ENCODE results near the gene CALHM2. TPM values are rescaled to one million over a fixed set of nuclear protein-coding genes. Genes with fewer than 3 reads are reported as not detected.

Gene CALHM2
- total RNA-seq, 1 donor from 2014 or later: not detected

- Mint-ChIP-seq H3K9me3 (no peaks in the 10 kb centered on the region), H3K4me3 (no peak overlapping the region), H3K36me3 (ENCODE audit: low read depth) (peaks cover 10% of the 10 kb centered on the region), H3K4me1 (no peaks in the 10 kb centered on the region), H3K27me3 (ENCODE audit: low read depth) (no peaks in the 10 kb centered on the region), H3K27ac (ENCODE audit: unreplicated experiment) (no peak overlapping the region)
- no peak for TF ChIP-seq CTCF (conservative IDR thresholded peaks at IDR 0.05)
- no peak for DNase-seq (ENCODE audit: low read depth, low spot score)
Measured at GRCh38 chr10:103431902-103432301, 20.3 kb downstream of the CALHM2 start.

DNA sequence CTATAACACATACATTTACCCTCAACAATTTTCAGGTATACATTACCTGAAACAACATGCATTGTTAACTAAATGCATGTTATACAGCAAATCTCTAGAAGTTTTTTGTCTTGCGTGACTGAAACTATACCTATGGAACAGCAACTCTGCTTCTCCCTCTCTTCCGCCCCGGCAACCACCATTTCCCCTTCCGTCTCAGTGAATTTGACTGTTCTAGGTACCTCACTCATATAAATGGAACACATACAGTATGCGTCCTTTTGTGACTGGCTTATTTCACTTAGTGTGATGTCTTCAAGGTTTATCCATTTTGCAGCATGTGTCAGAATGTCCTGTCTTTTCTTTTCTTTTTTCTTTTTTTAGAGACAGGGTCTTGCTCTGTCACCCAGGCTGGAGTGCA is 22.5 kb downstream of the CALHM2 start:
- Mint-ChIP-seq H3K4me1 (no peaks in the 10 kb centered on the region), H3K27me3 (ENCODE audit: low read depth) (no peaks in the 10 kb centered on the region), H3K9me3 (no peaks in the 10 kb centered on the region), H3K36me3 (ENCODE audit: low read depth) (peaks cover 11% of the 10 kb centered on the region), H3K27ac (ENCODE audit: unreplicated experiment) (no peak overlapping the region), H3K4me3 (no peak overlapping the region)
- TF ChIP-seq CTCF (conservative IDR thresholded peaks at IDR 0.05): no peak
- DNase-seq (ENCODE audit: low read depth, low spot score): no peak

- no peak overlapping the region for H3K4me3 Mint-ChIP-seq
- no peaks in the 10 kb centered on the region for H3K9me3 Mint-ChIP-seq
- H3K36me3 Mint-ChIP-seq (ENCODE audit: low read depth): peaks cover 15% of the 10 kb centered on the region
- no peak for DNase-seq (ENCODE audit: low read depth, low spot score)
- H3K4me1 Mint-ChIP-seq: no peaks in the 10 kb centered on the region
- TF ChIP-seq CTCF (conservative IDR thresholded peaks at IDR 0.05): no peak
- H3K27me3 Mint-ChIP-seq (ENCODE audit: low read depth): no peaks in the 10 kb centered on the region
- no peak overlapping the region for H3K27ac Mint-ChIP-seq (ENCODE audit: unreplicated experiment)
Measured at GRCh38 chr10:103428989-103429643, 23.1 kb downstream of the CALHM2 start.

DNA sequence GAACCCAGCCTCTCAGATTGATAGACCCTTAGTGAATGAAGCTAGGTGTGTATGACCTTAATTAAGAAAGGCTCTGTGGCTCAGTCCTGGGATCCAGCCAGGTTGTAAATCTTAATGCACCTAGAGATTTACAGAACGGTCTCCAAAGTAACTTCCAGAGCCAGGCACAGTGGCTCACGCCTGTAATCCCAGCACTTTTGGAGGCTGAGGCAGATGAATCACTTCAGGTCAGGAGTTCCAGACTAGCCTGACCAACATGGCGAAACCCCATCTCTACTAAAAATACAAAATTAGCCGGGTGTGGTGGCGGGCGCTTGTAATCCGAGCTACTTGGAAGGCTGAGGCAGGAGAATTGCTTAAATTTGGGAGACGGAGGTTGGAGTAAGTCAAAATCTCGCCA is 24.3 kb downstream of the CALHM2 start:
- no peak overlapping the region for H3K27ac Mint-ChIP-seq (ENCODE audit: unreplicated experiment)
- TF ChIP-seq CTCF (conservative IDR thresholded peaks at IDR 0.05): no peak
- peaks cover 16% of the 10 kb centered on the region for H3K36me3 Mint-ChIP-seq (ENCODE audit: low read depth)
- no peaks in the 10 kb centered on the region for H3K27me3 Mint-ChIP-seq (ENCODE audit: low read depth)
- no peaks in the 10 kb centered on the region for H3K9me3 Mint-ChIP-seq
- no peak overlapping the region for H3K4me3 Mint-ChIP-seq
- no peaks in the 10 kb centered on the region for H3K4me1 Mint-ChIP-seq
- DNase-seq (ENCODE audit: low read depth, low spot score): no peak

DNA sequence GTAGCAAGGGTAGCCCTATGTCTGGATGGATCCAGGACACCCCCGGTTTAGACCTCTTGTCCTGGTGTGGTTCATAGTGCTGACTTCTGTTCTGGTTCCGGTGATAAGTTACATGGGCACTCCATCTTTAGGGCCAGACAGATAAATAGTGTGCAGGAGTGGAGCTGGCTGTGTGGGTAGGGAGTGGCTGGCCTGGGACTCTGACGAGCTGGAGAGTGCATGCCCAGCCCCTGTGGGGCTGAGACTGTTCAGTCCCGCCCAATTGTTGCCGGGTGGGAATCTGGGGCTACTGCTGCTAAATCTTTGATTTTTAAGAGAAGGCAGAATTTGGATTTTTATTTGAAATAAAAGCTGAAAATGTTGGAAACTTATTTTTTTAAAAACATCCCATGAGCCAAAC is 28.4 kb downstream of the CALHM2 start:
- Mint-ChIP-seq H3K4me1 (no peaks in the 10 kb centered on the region), H3K4me3 (no peak overlapping the region), H3K27ac (ENCODE audit: unreplicated experiment) (no peak overlapping the region), H3K36me3 (ENCODE audit: low read depth) (peaks cover 9% of the 10 kb centered on the region), H3K9me3 (no peaks in the 10 kb centered on the region), H3K27me3 (ENCODE audit: low read depth) (no peaks in the 10 kb centered on the region)
- TF ChIP-seq CTCF (conservative IDR thresholded peaks at IDR 0.05): no peak
- no peak for DNase-seq (ENCODE audit: low read depth, low spot score)
